Sigmoid colon (tissue), 7 donors: ENCODE data around the gene GNAS-AS1. TPM values are rescaled to one million over a fixed set of nuclear protein-coding genes. Genes with fewer than 3 reads are reported as not detected.

ENCODE experiments used
- DNase-seq: peaks from one replicate; pipeline ENCODE4 v3.0.0-alpha.2; 2019
- H3K27ac ChIP-seq, 4 donors: fragments of 200-600 bp; sonication (generic); one replicate each; pipeline ENCODE4 v1.5.1; 2016 to 2019; ENCODE audit warnings: mild to moderate bottlenecking in 1 of 4
- H3K27me3 ChIP-seq, 3 donors: fragments of 200-600 bp; sonication (generic); one replicate each; pipeline ENCODE4 v1.5.1; 2019; ENCODE audit warnings: mild to moderate bottlenecking in 1 of 3
- H3K36me3 ChIP-seq, 4 donors: fragments of 200-600 bp; sonication (generic); one replicate each; pipeline ENCODE4 v1.5.1; 2016 to 2019
- H3K4me1 ChIP-seq, 4 donors: fragments of 200-600 bp; sonication (generic); one replicate each; pipeline ENCODE4 v1.5.1; 2017 to 2019
- H3K4me3 ChIP-seq, 4 donors: fragments of 200-600 bp; sonication (generic); one replicate each; pipeline ENCODE4 v1.5.1; 2017 to 2019; ENCODE audit warnings: mild to moderate bottlenecking in 2 of 4, moderate library complexity in 1 of 4
- H3K9me3 ChIP-seq, 4 donors: fragments of 200-600 bp in 3 of 4; sonication (generic) in 3 of 4; one replicate each; pipeline versions ENCODE4 v1.5.1 to v1.6.1; 2013 to 2019
- CTCF ChIP-seq, 4 experiments: fragments of 450-650 bp in 3 of 4; fragments of 200-600 bp in 1 of 4; IDR thresholded peaks; one replicate each; pipeline ENCODE4 v1.5.1; 2016 to 2019; ENCODE audit warnings: antibody characterized with exemption in 4 of 4, mild to moderate bottlenecking in 3 of 4, moderate library complexity in 2 of 4
- EP300 ChIP-seq, 4 donors: sonication (generic); formaldehyde crosslinking; IDR thresholded peaks; one replicate each; pipeline ENCODE4 v1.6.1; 2017; ENCODE audit warnings: antibody characterized with exemption in 4 of 4
- POLR2A ChIP-seq, 2 donors: fragments of 450-650 bp; IDR thresholded peaks; one replicate each; pipeline ENCODE4 v1.6.1; 2016; ENCODE audit warnings: antibody characterized with exemption in 2 of 2, mild to moderate bottlenecking in 2 of 2, moderate library complexity in 2 of 2
- POLR2AphosphoS5 ChIP-seq, 4 donors: sonication (generic); formaldehyde crosslinking; IDR thresholded peaks; one replicate each; pipeline ENCODE4 v1.6.1; 2017; ENCODE audit warnings: antibody characterized with exemption in 4 of 4
- WGBS, 2 donors: extraction: QIAGEN DNeasy Blood & Tissue Kit; methylation state at CpG; one replicate each; pipeline ENCODE4 v1.1.7; 2013; 5-methylcytosine and 5-hydroxymethylcytosine counted together
- intact Hi-C: fragments of 100-400 bp; cut with DNase I; formaldehyde crosslinking; loops from one replicate; pipeline ENCODE4 v1.15.1; 2023
- polyA plus RNA-seq, 3 donors: library from polyadenylated mRNA; stranded (reverse); fragments of 200-250 nt; gene quantifications; one replicate each; pipeline ENCODE4 v1.2.3, GENCODE V29; 2013
- total RNA-seq, 4 donors: library from RNA; depleted of rRNA; stranded (reverse); fragments of >200 nt; gene quantifications; one replicate each; pipeline ENCODE4 v1.1.0, GENCODE V29; 2016
- donor health status: healthy with polysubstance abuse.
- donor health status: Bipolar disorder and iron deficiency.
- donor health status: healthy.

Gene GNAS-AS1
- total and polyA plus RNA-seq, 7 donors: 0.33 to 0.69 (median 0.36) TPM; not detected in 4

- no peak for DNase-seq
- H3K9me3 ChIP-seq: no peaks in the 10 kb centered on the region
- no peak overlapping the region for H3K4me3 ChIP-seq
- no peak overlapping the region for H3K27ac ChIP-seq
- intact Hi-C loops: loop anchor here (5.0 kb wide), 1 partner anchor 208 kb away; no protein-coding TSS in a partner anchor
- WGBS, 2 donors: 92 to 97% methylated on average over 1 of the region's 1 CpG
- no peaks in the 10 kb centered on the region for H3K4me1 ChIP-seq
- H3K27me3 ChIP-seq: no peaks in the 10 kb centered on the region
- H3K36me3 ChIP-seq: no peaks in the 10 kb centered on the region
- TF ChIP-seq POLR2A (IDR thresholded peaks at IDR 0.05): no peak
- no peak for TF ChIP-seq CTCF (IDR thresholded peaks at IDR 0.05)
- TF ChIP-seq POLR2AphosphoS5 (IDR thresholded peaks at IDR 0.05): no peak
- no peak for TF ChIP-seq EP300 (IDR thresholded peaks at IDR 0.05)
Measured at GRCh38 chr20:58874469-58874868, 23.8 kb upstream of the GNAS-AS1 start.

GRCh38 chr20:58871533-58872102, 20.9 kb upstream of the GNAS-AS1 start:
- Histone ChIP-seq H3K36me3 (no peaks in the 10 kb centered on the region), H3K9me3 (no peaks in the 10 kb centered on the region), H3K27me3 (no peaks in the 10 kb centered on the region), H3K4me1 (no peaks in the 10 kb centered on the region), H3K27ac (no peak overlapping the region), H3K4me3 (no peak overlapping the region)
- no peak for DNase-seq
- TF ChIP-seq CTCF (IDR thresholded peaks at IDR 0.05) (no peak), POLR2A (IDR thresholded peaks at IDR 0.05) (no peak), POLR2AphosphoS5 (IDR thresholded peaks at IDR 0.05) (no peak), EP300 (IDR thresholded peaks at IDR 0.05) (no peak)
- WGBS, 2 donors: 68 to 83% methylated on average over 8 of the region's 8 CpGs
- intact Hi-C loops: loop anchor here (2.0 to 5.0 kb wide), 3 partner anchors 211 to 583 kb away; no protein-coding TSS in a partner anchor

GRCh38 chr20:58870293-58871014, 19.8 kb upstream of the GNAS-AS1 start:
- intact Hi-C loops: loop anchor here (1.0 to 5.0 kb wide), 4 partner anchors 212 to 584 kb away; no protein-coding TSS in a partner anchor
- no peak overlapping the region for H3K27ac ChIP-seq
- peak; percentile 84 for DNase-seq

GRCh38 chr20:58869662-58870227, 19.0 kb upstream of the GNAS-AS1 start:
- Histone ChIP-seq H3K27me3 (no peaks in the 10 kb centered on the region), H3K4me3 (no peak overlapping the region), H3K27ac (no peak overlapping the region), H3K9me3 (no peaks in the 10 kb centered on the region), H3K36me3 (no peaks in the 10 kb centered on the region), H3K4me1 (no peaks in the 10 kb centered on the region)
- TF ChIP-seq CTCF (IDR thresholded peaks at IDR 0.05) (no peak), POLR2AphosphoS5 (IDR thresholded peaks at IDR 0.05) (no peak), EP300 (IDR thresholded peaks at IDR 0.05) (no peak), POLR2A (IDR thresholded peaks at IDR 0.05) (no peak)
- intact Hi-C loops: loop anchor here (1.0 to 10.0 kb wide), 5 partner anchors 213 to 585 kb away; partner anchors contain the start of gene STX16
- 80 to 88% methylated on average over 7 of the region's 7 CpGs for WGBS, 2 donors
- DNase-seq: no peak

More at GRCh38 chr20:58870293-58871014, 19.8 kb upstream of the GNAS-AS1 start:
- TF ChIP-seq POLR2AphosphoS5 (IDR thresholded peaks at IDR 0.05): peak in 1 of 4 donors; percentile 8
- no peak for TF ChIP-seq POLR2A (IDR thresholded peaks at IDR 0.05)
- TF ChIP-seq EP300 (IDR thresholded peaks at IDR 0.05): no peak
- peak; percentile 71 to 88 (median 83) for TF ChIP-seq CTCF (IDR thresholded peaks at IDR 0.05)
- Histone ChIP-seq H3K4me1 (no peaks in the 10 kb centered on the region), H3K9me3 (no peaks in the 10 kb centered on the region), H3K4me3 (no peak overlapping the region), H3K36me3 (no peaks in the 10 kb centered on the region), H3K27me3 (no peaks in the 10 kb centered on the region)
- WGBS, 2 donors: 44 to 48% methylated on average over 7 of the region's 7 CpGs
